ENCODE data around the gene FMN1.

GRCh38 chr15:32986147-32986546 is 208.4 kb downstream of the FMN1 start:
- TF ChIP-seq EZH2 (IDR thresholded peaks at IDR 0.05): no peak
- TF ChIP-seq POLR2AphosphoS5 (IDR thresholded peaks at IDR 0.05; ENCODE audit: borderline replicate concordance, low read depth, low read length): no peak

Data from SK-N-MC (cell line).